OCI-LY1 (cell line): ENCODE measurements around the gene VIT.

ENCODE experiments used
- CTCF ChIP-seq: fragments of 200-600 bp; sonication (generic), shearing (Covaris generic); IDR thresholded peaks from 2 replicates; pipeline ENCODE4 v1.5.1; 2017; ENCODE audit warnings: mild to moderate bottlenecking, antibody characterized with exemption, low read length, moderate library complexity, mixed read lengths
- EZH2 ChIP-seq: fragments of 200-600 bp; sonication (generic), shearing (Covaris generic); IDR thresholded peaks from 2 replicates; pipeline ENCODE4 v1.8.0; 2017; ENCODE audit warnings: borderline replicate concordance, mixed run types, mild to moderate bottlenecking, antibody characterized with exemption, low read length, moderate library complexity, mixed read lengths

- no peak for TF ChIP-seq CTCF
- no peak for TF ChIP-seq EZH2
Measured at GRCh38 chr2:36707050-36707449, 10.5 kb downstream of the VIT start.
